GM12878 (cell line): ENCODE measurements around the gene OR2C3. TPM values are rescaled to one million over a fixed set of nuclear protein-coding genes. Genes with fewer than 3 reads are reported as not detected.

Source experiments
- ETV6 ChIP-seq, 2 experiments: fragments of 450-650 bp in 1 of 2; IDR thresholded peaks in 1 of 2; conservative IDR thresholded peaks in 1 of 2; 2 replicates each; pipeline ENCODE4 v1.6.1; 2014; ENCODE audit warnings: antibody characterized with exemption in 1 of 2, borderline replicate concordance in 1 of 2, low read depth in 1 of 2, mild to moderate bottlenecking in 1 of 2, moderate library complexity in 1 of 2
- ZNF207 ChIP-seq: fragments of 450-650 bp; IDR thresholded peaks from 2 replicates; pipeline ENCODE4 v1.6.1; 2014; ENCODE audit warnings: antibody characterized with exemption, mild to moderate bottlenecking, borderline replicate concordance
- polyA plus RNA-seq, 11 experiments: library from polyadenylated mRNA; depleted of rRNA in 4 of 11; unstranded in 6 of 11; stranded (reverse) in 5 of 11; fragments of >200 nt; fragmentation: Nextera tagmentation in 4 of 11; fragmentation: Illumina TruSeq in 1 of 11; extraction: Ambion mirVana in 4 of 11; extraction: Trizol in 1 of 11; gene quantifications; 1 replicate in 1 of 11; 2 replicates in 10 of 11; pipeline versions ENCODE4 v1.2.1 to v1.2.3, GENCODE V29; 2011 to 2016; ENCODE audit warnings: inconsistent platforms in 2 of 11, missing spikeins in 2 of 11, low read depth in 1 of 11
- total RNA-seq, 4 experiments: library from RNA; depleted of rRNA in 3 of 4; stranded (reverse); fragments of >200 nt in 3 of 4; fragmentation: Illumina TruSeq in 1 of 4; extraction: Trizol in 1 of 4; gene quantifications; 2 replicates each; pipeline versions ENCODE4 v1.2.1 to v1.2.3, GENCODE V29; 2013 to 2021
- TF ChIP-seq, protein P1 (sequence below): IDR thresholded peaks from 2 replicates; pipeline ENCODE4 v1.6.1; 2011; ENCODE audit warnings: borderline replicate concordance, low read depth, mild to moderate bottlenecking, moderate library complexity, low read length; ENCODE audit not compliant: insufficient read depth, poor library complexity, severe bottlenecking

Gene OR2C3
- total and polyA plus RNA-seq, 10 of the 15 experiments (the other 5 are each of a cell fraction or from before 2014, with no cell fraction given): not detected

DNA sequence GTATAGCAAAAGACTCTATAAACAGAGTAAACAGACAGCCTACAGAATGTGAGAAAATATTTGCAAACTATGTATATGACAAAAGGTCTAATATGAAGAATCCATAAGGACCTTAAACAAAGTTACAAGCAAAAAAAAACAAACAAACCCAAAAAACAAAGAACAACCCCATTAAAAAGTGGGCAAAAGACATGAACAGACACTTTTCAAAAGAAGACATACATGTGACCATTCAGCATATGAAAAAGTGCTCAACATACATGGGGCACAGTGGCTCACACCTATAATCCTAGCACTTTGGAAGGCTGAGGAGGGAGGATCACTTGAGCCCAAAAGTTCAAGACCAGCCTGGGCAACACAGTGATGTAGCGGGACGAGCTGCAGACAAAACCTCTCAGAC is 60.4 kb downstream of the OR2C3 start (continued):
- TF ChIP-seq, protein P1, sequence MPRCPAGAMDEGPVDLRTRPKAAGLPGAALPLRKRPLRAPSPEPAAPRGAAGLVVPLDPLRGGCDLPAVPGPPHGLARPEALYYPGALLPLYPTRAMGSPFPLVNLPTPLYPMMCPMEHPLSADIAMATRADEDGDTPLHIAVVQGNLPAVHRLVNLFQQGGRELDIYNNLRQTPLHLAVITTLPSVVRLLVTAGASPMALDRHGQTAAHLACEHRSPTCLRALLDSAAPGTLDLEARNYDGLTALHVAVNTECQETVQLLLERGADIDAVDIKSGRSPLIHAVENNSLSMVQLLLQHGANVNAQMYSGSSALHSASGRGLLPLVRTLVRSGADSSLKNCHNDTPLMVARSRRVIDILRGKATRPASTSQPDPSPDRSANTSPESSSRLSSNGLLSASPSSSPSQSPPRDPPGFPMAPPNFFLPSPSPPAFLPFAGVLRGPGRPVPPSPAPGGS: no peak
- TF ChIP-seq ETV6 (conservative IDR thresholded peaks at IDR 0.05 in 1 of 2, IDR thresholded peaks at IDR 0.05 in 1 of 2; ENCODE audit: borderline replicate concordance in 1 of 2, low read depth in 1 of 2): no peak
- TF ChIP-seq ZNF207: no peak

Other genes with a start within 250 kb of the OR2C3 start
Only the 7 nearest of the 11 such genes appear.
- 10.4 and 11.6 TPM in 2 replicates for gene NLRP3, start 120.3 kb downstream of the OR2C3 start, total RNA-seq (2014; rRNA removed)
- gene NLRP3, start 120.3 kb downstream of the OR2C3 start, total RNA-seq (2014; rRNA removed; fragmentation: Illumina TruSeq; extraction: Trizol): 9.7 and 9.8 TPM in 2 replicates
- 8.4 and 9.5 TPM in 2 replicates for gene NLRP3, start 120.3 kb downstream of the OR2C3 start, total RNA-seq (2021)
- gene NLRP3, start 120.3 kb downstream of the OR2C3 start, polyA plus RNA-seq (2011; rRNA removed): 1.8 and 2.4 TPM in 2 replicates
- 6.5 and 7.8 TPM in 2 replicates for gene NLRP3, start 120.3 kb downstream of the OR2C3 start, polyA plus RNA-seq (2014; fragmentation: Illumina TruSeq; extraction: Trizol)
- gene NLRP3, start 120.3 kb downstream of the OR2C3 start, polyA plus RNA-seq (2014; fragmentation: Nextera tagmentation; extraction: Ambion mirVana): 1 to 10 TPM; 2.5 to 3.4 TPM
- gene NLRP3, start 120.3 kb downstream of the OR2C3 start, polyA plus RNA-seq (2014; rRNA removed): 6.6 and 7.2 TPM in 2 replicates
- 1 to 10 TPM; 2.4 to 3.4 TPM for gene NLRP3, start 120.3 kb downstream of the OR2C3 start, polyA plus RNA-seq (2016; fragmentation: Nextera tagmentation; extraction: Ambion mirVana)
- not detected in 2 replicates for gene OR2B11, start 78.3 kb downstream of the OR2C3 start, total RNA-seq (2014; rRNA removed)
- gene OR2B11, start 78.3 kb downstream of the OR2C3 start, total RNA-seq (2014; rRNA removed; fragmentation: Illumina TruSeq; extraction: Trizol): not detected in 2 replicates
- not detected in 2 replicates for gene OR2B11, start 78.3 kb downstream of the OR2C3 start, total RNA-seq (2021)
- gene OR2B11, start 78.3 kb downstream of the OR2C3 start, polyA plus RNA-seq (2011; rRNA removed): not detected in 2 replicates
- not detected in 2 replicates for gene OR2B11, start 78.3 kb downstream of the OR2C3 start, polyA plus RNA-seq (2014; fragmentation: Illumina TruSeq; extraction: Trizol)
- gene OR2B11, start 78.3 kb downstream of the OR2C3 start, polyA plus RNA-seq (2014; fragmentation: Nextera tagmentation; extraction: Ambion mirVana): under 1 TPM; 0.02 to 0.08 TPM
- 0.01 TPM in 1 of 2 replicates, not detected in the other for gene OR2B11, start 78.3 kb downstream of the OR2C3 start, polyA plus RNA-seq (2014; rRNA removed)
- gene OR2B11, start 78.3 kb downstream of the OR2C3 start, polyA plus RNA-seq (2016; fragmentation: Nextera tagmentation; extraction: Ambion mirVana): not detected
- gene GCSAML, start 12.7 kb upstream of the OR2C3 start, total RNA-seq (2014; rRNA removed): not detected in 2 replicates
- gene GCSAML, start 12.7 kb upstream of the OR2C3 start, total RNA-seq (2014; rRNA removed; fragmentation: Illumina TruSeq; extraction: Trizol): not detected in 2 replicates
- not detected in 2 replicates for gene GCSAML, start 12.7 kb upstream of the OR2C3 start, total RNA-seq (2021)
- gene GCSAML, start 12.7 kb upstream of the OR2C3 start, polyA plus RNA-seq (2011; rRNA removed): 0.03 and 0.10 TPM in 2 replicates
- not detected in 2 replicates for gene GCSAML, start 12.7 kb upstream of the OR2C3 start, polyA plus RNA-seq (2014; fragmentation: Illumina TruSeq; extraction: Trizol)
- gene GCSAML, start 12.7 kb upstream of the OR2C3 start, polyA plus RNA-seq (2014; fragmentation: Nextera tagmentation; extraction: Ambion mirVana): not detected
- not detected in 2 replicates for gene GCSAML, start 12.7 kb upstream of the OR2C3 start, polyA plus RNA-seq (2014; rRNA removed)
- not detected for gene GCSAML, start 12.7 kb upstream of the OR2C3 start, polyA plus RNA-seq (2016; fragmentation: Nextera tagmentation; extraction: Ambion mirVana)
- gene OR2G2, start 51.9 kb upstream of the OR2C3 start, total RNA-seq (2014; rRNA removed): not detected in 2 replicates
- not detected in 2 replicates for gene OR2G2, start 51.9 kb upstream of the OR2C3 start, total RNA-seq (2014; rRNA removed; fragmentation: Illumina TruSeq; extraction: Trizol)
- gene OR2G2, start 51.9 kb upstream of the OR2C3 start, total RNA-seq (2021): not detected in 2 replicates
- gene OR2G2, start 51.9 kb upstream of the OR2C3 start, polyA plus RNA-seq (2011; rRNA removed): not detected in 2 replicates
- not detected in 2 replicates for gene OR2G2, start 51.9 kb upstream of the OR2C3 start, polyA plus RNA-seq (2014; fragmentation: Illumina TruSeq; extraction: Trizol)
- not detected for gene OR2G2, start 51.9 kb upstream of the OR2C3 start, polyA plus RNA-seq (2014; fragmentation: Nextera tagmentation; extraction: Ambion mirVana)
- gene OR2G2, start 51.9 kb upstream of the OR2C3 start, polyA plus RNA-seq (2014; rRNA removed): not detected in 2 replicates
- gene OR2G2, start 51.9 kb upstream of the OR2C3 start, polyA plus RNA-seq (2016; fragmentation: Nextera tagmentation; extraction: Ambion mirVana): not detected
- gene OR2G3, start 69.1 kb upstream of the OR2C3 start, total RNA-seq (2014; rRNA removed): not detected in 2 replicates
- not detected in 2 replicates for gene OR2G3, start 69.1 kb upstream of the OR2C3 start, total RNA-seq (2014; rRNA removed; fragmentation: Illumina TruSeq; extraction: Trizol)
- not detected in 2 replicates for gene OR2G3, start 69.1 kb upstream of the OR2C3 start, total RNA-seq (2021)
- not detected in 2 replicates for gene OR2G3, start 69.1 kb upstream of the OR2C3 start, polyA plus RNA-seq (2011; rRNA removed)
- not detected in 2 replicates for gene OR2G3, start 69.1 kb upstream of the OR2C3 start, polyA plus RNA-seq (2014; fragmentation: Illumina TruSeq; extraction: Trizol)
- not detected for gene OR2G3, start 69.1 kb upstream of the OR2C3 start, polyA plus RNA-seq (2014; fragmentation: Nextera tagmentation; extraction: Ambion mirVana)
- not detected in 2 replicates for gene OR2G3, start 69.1 kb upstream of the OR2C3 start, polyA plus RNA-seq (2014; rRNA removed)
- gene OR2G3, start 69.1 kb upstream of the OR2C3 start, polyA plus RNA-seq (2016; fragmentation: Nextera tagmentation; extraction: Ambion mirVana): not detected
- not detected in 2 replicates for gene OR13G1, start 143.3 kb upstream of the OR2C3 start, total RNA-seq (2014; rRNA removed)
- gene OR13G1, start 143.3 kb upstream of the OR2C3 start, total RNA-seq (2014; rRNA removed; fragmentation: Illumina TruSeq; extraction: Trizol): not detected in 2 replicates
- not detected in 2 replicates for gene OR13G1, start 143.3 kb upstream of the OR2C3 start, total RNA-seq (2021)
- not detected in 2 replicates for gene OR13G1, start 143.3 kb upstream of the OR2C3 start, polyA plus RNA-seq (2011; rRNA removed)
- not detected in 2 replicates for gene OR13G1, start 143.3 kb upstream of the OR2C3 start, polyA plus RNA-seq (2014; fragmentation: Illumina TruSeq; extraction: Trizol)
- not detected for gene OR13G1, start 143.3 kb upstream of the OR2C3 start, polyA plus RNA-seq (2014; fragmentation: Nextera tagmentation; extraction: Ambion mirVana)
- gene OR13G1, start 143.3 kb upstream of the OR2C3 start, polyA plus RNA-seq (2014; rRNA removed): not detected in 2 replicates
- gene OR13G1, start 143.3 kb upstream of the OR2C3 start, polyA plus RNA-seq (2016; fragmentation: Nextera tagmentation; extraction: Ambion mirVana): not detected
- gene OR6F1, start 180.2 kb upstream of the OR2C3 start, total RNA-seq (2014; rRNA removed): not detected in 2 replicates
- not detected in 2 replicates for gene OR6F1, start 180.2 kb upstream of the OR2C3 start, total RNA-seq (2014; rRNA removed; fragmentation: Illumina TruSeq; extraction: Trizol)
- not detected in 2 replicates for gene OR6F1, start 180.2 kb upstream of the OR2C3 start, total RNA-seq (2021)
- gene OR6F1, start 180.2 kb upstream of the OR2C3 start, polyA plus RNA-seq (2011; rRNA removed): not detected in 2 replicates
- not detected in 2 replicates for gene OR6F1, start 180.2 kb upstream of the OR2C3 start, polyA plus RNA-seq (2014; fragmentation: Illumina TruSeq; extraction: Trizol)
- gene OR6F1, start 180.2 kb upstream of the OR2C3 start, polyA plus RNA-seq (2014; fragmentation: Nextera tagmentation; extraction: Ambion mirVana): not detected
- not detected in 2 replicates for gene OR6F1, start 180.2 kb upstream of the OR2C3 start, polyA plus RNA-seq (2014; rRNA removed)
- not detected for gene OR6F1, start 180.2 kb upstream of the OR2C3 start, polyA plus RNA-seq (2016; fragmentation: Nextera tagmentation; extraction: Ambion mirVana)